Posterior cingulate gyrus (tissue), 11 donors: Measurements from ENCODE around the gene CTNNBL1.

Source experiments
- DNase-seq, 10 donors: peaks; one replicate each; pipeline versions ENCODE4 v3.0.0 to v3.0.0-alpha.2; 2020 to 2021; ENCODE audit warnings: mixed read lengths in 3 of 10
- intact Hi-C: fragments of 100-400 bp; cut with DNase I; formaldehyde crosslinking; loops from one replicate; pipeline ENCODE4 v1.15.1; 2023

Gene CTNNBL1

DNA sequence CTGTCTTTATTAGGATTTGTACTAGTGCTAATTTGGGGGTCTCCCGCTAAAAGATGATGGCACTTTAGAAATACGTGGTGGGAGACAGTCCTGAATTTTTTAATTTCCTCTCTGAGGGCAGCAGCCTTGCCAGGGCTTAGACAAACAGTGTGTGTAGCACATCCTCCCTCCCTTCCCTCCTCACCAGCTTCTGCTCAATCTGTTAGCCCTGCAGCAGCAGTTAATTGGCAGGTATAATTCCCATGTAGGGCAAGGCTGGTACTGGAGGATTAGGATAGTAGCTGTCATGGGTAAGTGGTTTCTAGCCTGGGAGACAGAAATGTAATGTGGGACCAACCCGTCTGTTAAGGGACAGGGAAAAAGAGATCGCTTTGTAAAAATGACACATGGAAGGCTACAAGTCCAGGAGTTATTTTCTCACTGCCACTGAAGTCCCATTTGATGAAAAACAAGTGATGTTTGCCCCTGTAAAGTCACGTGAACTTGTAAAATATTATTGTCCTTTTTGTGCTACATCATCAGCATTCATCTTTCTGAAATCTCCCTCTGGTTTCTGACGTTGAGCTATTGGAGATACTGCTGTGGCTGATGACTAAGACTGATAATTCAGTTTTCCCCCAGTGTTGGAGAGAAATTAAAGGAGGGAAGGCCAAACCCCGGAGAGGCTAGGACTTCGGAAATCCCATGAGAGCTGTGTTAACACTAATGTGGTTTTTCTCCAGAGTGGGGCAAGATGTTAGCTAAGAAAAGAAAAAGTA lies 40.6 kb downstream of the CTNNBL1 start:
- intact Hi-C loops: no loop called here
- no peak for DNase-seq

- no peak for DNase-seq
- intact Hi-C loops: no loop called here
These were observed 41.7 kb downstream of the CTNNBL1 start for GRCh38 chr20:37735541-37735940.

DNA sequence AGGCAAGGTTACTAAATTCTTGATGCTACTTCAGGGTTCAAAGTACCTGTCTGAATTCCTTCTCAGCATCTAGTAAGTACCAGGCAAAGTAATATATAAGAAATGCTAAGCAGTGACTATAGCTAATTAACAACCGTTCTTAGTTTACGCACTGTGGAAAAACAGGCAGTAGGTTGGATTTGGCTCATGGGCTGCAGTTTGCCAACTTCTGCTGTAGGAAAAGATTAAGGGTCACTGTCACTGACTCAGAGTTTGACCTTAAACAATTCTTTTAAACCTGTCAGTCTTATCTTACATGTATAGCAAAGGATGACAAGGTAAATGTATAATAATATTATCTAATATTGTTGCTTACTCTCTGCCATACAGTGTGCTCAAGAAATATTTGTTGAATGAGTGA lies 42.3 kb downstream of the CTNNBL1 start:
- intact Hi-C loops: no loop called here
- DNase-seq: no peak

GRCh38 chr20:37737826-37738420 lies 44.1 kb downstream of the CTNNBL1 start:
- intact Hi-C loops: no loop called here
- DNase-seq: no peak

GRCh38 chr20:37741055-37741454 lies 47.2 kb downstream of the CTNNBL1 start:
- DNase-seq: no peak
- intact Hi-C loops: no loop called here

DNA sequence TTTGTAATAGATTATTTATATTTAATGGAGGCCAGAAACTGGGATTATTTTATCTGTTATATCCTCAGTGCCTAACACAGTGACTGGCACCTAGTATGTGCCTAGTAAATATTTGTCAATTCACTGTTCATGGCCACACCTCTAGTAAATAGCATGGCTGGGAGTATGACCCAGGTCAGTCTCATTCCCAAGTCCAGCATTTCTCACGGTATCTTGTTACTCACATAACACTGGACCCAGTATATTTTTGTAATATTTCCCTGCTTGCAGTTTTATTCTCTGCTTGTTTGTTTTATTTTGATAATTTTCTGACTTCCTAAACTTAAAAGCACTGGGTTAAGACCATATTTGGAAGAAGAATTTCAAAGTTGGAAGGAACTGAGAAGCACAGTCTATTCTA lies 47.7 kb downstream of the CTNNBL1 start:
- intact Hi-C loops: no loop called here
- no peak for DNase-seq

- intact Hi-C loops: no loop called here
- DNase-seq: no peak
These were observed 48.3 kb downstream of the CTNNBL1 start for GRCh38 chr20:37742131-37742530.

- no peak for DNase-seq
- intact Hi-C loops: no loop called here
These were observed 50.5 kb downstream of the CTNNBL1 start for GRCh38 chr20:37744347-37744746.

- no peak for DNase-seq
- intact Hi-C loops: no loop called here
These were observed 51.7 kb downstream of the CTNNBL1 start for GRCh38 chr20:37745553-37745952.

- intact Hi-C loops: no loop called here
- no peak for DNase-seq
These were observed 54.2 kb downstream of the CTNNBL1 start for GRCh38 chr20:37748015-37748414.

DNA sequence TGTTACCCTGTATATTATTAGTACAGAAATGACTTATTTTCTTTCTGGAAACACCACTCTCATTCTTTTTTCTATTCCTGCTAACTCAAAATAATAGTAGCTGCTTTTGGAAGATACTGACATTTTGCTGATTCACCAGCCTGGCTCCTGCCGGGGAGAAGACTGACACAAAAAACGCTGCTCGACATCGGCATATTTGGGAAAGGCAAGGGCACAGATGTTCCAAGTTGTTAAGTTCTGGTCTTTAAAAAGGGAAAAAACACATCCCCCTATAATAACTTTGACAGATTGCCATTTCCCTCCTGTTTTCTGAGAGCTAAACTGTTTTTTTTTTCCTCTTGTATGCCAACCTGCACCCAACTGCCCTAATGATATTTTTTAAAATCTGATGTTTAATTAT lies 55.4 kb downstream of the CTNNBL1 start:
- DNase-seq: peak in 3 of 10 donors; percentile 12 to 68 (median 12)
- intact Hi-C loops: no loop called here

DNA sequence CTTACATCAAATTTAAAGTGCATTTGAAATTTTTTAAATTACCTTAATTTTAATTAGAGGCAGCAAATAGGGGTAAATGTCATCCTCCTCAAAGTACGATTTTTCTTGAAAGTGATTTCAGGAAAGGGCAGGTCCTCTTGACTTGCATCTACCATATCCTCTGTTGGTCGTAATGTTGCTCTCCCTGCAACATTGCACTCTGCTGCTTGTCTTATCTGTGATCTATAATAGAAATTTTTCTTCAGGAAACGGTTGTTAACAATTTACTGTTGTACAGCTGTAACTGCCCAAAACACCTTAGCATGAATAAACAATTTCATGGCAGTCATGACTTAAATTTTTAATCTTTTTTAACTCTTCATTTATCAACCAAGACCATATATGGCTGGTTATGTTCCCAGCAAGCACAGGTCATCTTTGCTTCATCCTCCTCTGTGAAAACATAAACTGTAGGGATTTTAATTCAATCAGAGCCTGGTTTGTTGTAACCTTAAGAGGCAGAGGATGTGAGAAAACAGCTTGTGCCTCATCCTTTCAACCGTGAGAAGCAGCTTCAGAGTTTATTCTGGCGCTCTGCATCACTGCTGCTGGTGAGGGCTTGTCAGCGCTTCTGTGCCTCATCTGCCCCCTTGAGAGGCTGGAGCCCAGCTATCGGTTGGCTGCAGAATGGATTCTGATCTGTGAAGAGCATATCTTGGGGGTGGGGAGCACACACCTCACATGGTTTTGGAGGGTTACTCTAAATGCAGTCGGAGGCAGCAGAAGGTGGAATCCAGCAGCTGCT lies 56.0 kb downstream of the CTNNBL1 start:
- DNase-seq: peak in 6 of 10 donors; percentile 31 to 88 (median 66)
- intact Hi-C loops: no loop called here

GRCh38 chr20:37755665-37756064 lies 61.8 kb downstream of the CTNNBL1 start:
- intact Hi-C loops: no loop called here
- DNase-seq: peak in 9 of 10 donors; percentile 27 to 91 (median 47)

DNA sequence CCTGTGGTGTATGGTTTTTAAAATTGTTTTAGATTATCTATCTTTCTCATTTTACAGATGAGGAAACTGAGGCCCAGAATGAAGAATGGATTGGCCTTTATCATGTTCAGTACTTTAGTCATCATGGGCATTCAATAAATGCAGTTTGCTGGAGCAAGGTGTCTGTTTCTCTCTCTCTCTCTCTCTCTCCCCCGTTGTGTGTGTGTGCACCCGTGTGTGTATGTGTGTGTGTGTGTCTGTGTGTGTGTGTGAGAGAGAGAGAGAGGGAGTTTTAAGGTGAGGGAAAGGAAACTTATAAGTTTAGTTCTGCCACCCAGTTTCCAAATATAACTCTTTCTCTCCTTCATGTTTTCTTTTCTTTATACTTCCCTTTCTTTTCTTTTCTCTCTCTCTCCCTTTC lies 62.4 kb downstream of the CTNNBL1 start:
- intact Hi-C loops: no loop called here
- no peak for DNase-seq

- intact Hi-C loops: no loop called here
- DNase-seq: peak in 4 of 10 donors; percentile 13 to 76 (median 40)
These were observed 63.7 kb downstream of the CTNNBL1 start for GRCh38 chr20:37757550-37757949.

GRCh38 chr20:37758332-37758731 lies 64.5 kb downstream of the CTNNBL1 start:
- intact Hi-C loops: no loop called here
- DNase-seq: no peak

DNA sequence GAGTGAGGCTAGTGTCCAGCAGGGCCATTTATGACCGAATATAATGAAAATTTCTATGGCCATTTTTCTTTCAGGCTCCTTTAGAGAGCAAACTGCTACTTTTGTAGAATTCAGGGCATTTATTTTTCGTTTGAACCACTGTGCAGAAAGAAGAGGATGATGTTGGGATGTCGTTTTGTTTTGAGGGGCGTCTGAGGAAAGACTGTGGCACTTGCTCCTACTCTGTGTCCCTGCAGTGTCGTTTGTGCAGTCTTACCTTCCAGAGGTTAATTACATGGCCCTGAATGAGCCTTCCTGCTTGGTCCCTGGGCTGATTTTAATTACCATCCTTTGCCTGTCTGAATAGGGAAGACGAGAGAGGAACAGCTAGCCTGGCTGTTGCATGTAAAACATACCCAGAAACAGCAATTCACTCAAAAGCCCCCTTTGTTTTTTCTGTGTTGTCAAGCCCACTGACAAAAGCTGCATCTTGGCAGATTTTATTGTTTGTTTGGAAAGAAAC lies 65.3 kb downstream of the CTNNBL1 start:
- intact Hi-C loops: no loop called here
- DNase-seq: no peak

DNA sequence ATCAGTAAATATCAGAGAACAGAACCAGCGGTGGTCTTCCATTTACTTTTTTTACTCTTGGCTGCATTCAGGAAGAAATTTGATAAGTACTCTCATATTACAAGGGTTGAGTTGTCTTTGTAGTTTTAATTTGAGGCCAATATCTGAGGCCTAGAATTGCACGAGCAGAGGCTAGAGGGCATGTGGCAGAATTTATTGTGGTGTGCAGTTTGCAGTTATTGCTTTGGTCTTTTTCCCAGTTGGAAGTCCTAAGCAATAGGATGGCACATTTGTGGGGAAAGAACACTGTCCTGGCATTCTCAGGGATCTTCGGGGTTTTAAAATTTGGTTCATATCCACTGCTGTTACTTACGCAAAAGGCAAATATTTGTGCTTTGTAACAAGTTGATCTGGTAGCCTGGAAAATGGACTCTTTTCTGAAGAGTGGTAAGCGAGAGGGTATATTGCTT lies 66.0 kb downstream of the CTNNBL1 start:
- intact Hi-C loops: no loop called here
- no peak for DNase-seq

DNA sequence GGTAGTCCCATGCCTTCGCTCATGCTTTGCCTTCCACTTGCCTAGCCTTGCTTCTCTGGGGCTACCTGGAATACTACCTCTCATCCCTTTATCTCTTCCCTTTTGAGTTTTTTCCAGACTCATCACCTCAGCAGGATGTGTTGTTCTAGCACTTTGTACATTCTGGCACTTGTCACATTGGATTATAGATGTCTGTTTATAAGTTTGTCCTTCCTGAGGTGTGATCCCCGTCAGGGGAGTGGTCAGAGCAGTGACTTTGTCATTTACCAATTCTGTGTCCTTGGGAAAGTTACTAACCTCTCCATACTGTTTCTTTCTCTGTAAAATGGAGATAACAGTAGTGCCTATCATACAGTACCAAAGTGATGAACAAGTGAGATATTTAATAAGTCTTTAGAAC lies 66.5 kb downstream of the CTNNBL1 start:
- intact Hi-C loops: no loop called here
- no peak for DNase-seq

DNA sequence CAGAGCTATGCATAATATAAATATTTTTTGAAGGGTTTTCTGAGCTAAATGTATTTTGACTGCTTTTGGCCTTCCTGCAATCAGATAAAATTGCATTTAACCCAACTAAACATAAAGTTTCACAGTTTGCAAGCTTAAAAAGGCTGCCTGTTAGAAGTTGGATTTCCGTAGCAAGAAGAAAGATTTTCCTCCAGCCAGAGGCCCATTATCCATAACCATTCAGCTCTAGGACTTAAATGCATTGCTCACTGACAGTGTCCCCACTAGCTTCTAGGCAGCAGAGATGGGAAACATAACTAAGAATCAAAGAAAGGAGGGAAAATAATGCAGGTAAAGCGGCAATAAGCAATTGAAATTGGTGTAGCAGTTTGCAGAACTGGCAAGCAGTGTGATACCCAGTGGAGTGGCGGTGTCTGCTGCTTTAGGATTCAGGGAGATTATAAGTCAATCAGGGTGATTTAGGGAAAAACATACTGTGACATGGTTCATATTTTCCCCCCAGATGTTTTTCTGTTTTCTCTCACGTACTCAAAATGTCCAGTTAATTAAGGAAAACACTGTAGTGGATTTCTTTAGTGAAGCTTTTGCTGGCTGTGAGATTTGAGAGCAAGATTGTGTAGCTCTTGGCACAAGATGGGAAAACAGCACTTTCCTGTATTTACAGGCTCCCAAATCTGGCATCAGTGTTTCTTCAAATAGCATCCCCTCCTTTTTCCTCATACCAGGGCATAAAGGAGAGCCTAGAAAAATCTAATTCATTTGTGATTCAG lies 69.1 kb downstream of the CTNNBL1 start:
- DNase-seq: no peak
- intact Hi-C loops: no loop called here
